Measurements from ENCODE around the gene ARRB1.

DNA sequence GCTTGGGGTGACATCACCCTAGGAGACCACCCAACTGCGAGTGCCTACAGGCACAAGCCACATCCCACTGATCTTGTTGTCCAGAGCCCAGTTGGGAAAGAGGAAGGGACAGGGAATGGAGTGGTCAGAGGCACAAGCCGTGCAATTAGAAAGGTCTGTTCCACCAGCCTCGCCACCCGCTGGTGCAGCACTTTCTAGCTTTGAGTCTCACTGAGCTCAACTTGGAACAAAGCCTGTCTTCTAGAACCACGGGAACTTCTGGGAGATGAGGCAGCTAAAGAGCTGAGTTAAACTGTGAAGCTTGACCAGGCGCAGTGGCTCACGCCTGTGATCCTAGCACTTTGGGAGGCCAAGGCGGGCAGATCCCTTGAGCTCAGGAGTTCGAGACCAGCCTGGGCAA, 81.6 kb downstream of the ARRB1 start:
- TF ChIP-seq, protein P1, sequence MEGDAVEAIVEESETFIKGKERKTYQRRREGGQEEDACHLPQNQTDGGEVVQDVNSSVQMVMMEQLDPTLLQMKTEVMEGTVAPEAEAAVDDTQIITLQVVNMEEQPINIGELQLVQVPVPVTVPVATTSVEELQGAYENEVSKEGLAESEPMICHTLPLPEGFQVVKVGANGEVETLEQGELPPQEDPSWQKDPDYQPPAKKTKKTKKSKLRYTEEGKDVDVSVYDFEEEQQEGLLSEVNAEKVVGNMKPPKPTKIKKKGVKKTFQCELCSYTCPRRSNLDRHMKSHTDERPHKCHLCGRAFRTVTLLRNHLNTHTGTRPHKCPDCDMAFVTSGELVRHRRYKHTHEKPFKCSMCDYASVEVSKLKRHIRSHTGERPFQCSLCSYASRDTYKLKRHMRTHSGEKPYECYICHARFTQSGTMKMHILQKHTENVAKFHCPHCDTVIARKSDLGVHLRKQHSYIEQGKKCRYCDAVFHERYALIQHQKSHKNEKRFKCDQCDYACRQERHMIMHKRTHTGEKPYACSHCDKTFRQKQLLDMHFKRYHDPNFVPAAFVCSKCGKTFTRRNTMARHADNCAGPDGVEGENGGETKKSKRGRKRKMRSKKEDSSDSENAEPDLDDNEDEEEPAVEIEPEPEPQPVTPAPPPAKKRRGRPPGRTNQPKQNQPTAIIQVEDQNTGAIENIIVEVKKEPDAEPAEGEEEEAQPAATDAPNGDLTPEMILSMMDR (IDR thresholded peaks at IDR 0.05), result no peak
- TF ChIP-seq POLR2A (IDR thresholded peaks at IDR 0.05), result no peak
